Fibroblast of lung (primary cell): ENCODE results near the gene GJA10.

Experiments used
- CTCF ChIP-seq, 2 donors: IDR thresholded peaks in 1 of 2; conservative IDR thresholded peaks in 1 of 2; 1 replicate in 1 of 2; 2 replicates in 1 of 2; pipeline ENCODE4 v1.5.1; 2011 to 2012; ENCODE audit warnings: low read length in 2 of 2, control low read depth in 1 of 2, inconsistent platforms in 1 of 2, low read depth in 1 of 2, mild to moderate bottlenecking in 1 of 2
- EZH2 ChIP-seq: IDR thresholded peaks from 2 replicates; pipeline ENCODE4 v1.5.1; 2012; ENCODE audit warnings: low read length, control low read depth, mild to moderate bottlenecking; ENCODE audit errors: missing control alignments

- TF ChIP-seq CTCF (conservative IDR thresholded peaks at IDR 0.05 in 1 of 2, IDR thresholded peaks at IDR 0.05 in 1 of 2; ENCODE audit: low read depth in 1 of 2, low read length in 2 of 2) (no peak), EZH2 (no peak)
Observed at GRCh38 chr6:89886378-89887120, 7.7 kb upstream of the GJA10 start.
